Measurements from ENCODE around the gene GRAMD1B.

The GRAMD1B gene

DNA sequence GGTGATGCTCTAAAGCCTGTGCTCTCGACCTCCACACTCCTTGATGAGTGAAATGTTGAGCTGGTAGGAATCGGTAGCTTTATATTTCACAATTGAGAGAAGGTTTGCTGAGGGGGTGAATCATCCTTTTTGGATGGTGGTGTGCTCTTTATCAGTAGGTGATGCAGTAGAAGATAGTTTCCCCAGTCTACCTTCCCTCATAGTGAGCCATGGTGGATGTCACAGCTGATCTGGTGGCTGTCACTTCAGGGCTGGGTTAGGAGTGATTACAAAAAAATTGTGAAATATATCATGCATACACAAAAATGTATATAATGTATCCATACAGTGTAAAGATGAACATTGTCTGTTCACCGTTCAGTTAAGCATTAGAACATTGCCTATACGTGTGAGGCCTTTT lies 105.3 kb downstream of the GRAMD1B start:
- no peak for DNase-seq (ENCODE audit: low read depth)

DNA sequence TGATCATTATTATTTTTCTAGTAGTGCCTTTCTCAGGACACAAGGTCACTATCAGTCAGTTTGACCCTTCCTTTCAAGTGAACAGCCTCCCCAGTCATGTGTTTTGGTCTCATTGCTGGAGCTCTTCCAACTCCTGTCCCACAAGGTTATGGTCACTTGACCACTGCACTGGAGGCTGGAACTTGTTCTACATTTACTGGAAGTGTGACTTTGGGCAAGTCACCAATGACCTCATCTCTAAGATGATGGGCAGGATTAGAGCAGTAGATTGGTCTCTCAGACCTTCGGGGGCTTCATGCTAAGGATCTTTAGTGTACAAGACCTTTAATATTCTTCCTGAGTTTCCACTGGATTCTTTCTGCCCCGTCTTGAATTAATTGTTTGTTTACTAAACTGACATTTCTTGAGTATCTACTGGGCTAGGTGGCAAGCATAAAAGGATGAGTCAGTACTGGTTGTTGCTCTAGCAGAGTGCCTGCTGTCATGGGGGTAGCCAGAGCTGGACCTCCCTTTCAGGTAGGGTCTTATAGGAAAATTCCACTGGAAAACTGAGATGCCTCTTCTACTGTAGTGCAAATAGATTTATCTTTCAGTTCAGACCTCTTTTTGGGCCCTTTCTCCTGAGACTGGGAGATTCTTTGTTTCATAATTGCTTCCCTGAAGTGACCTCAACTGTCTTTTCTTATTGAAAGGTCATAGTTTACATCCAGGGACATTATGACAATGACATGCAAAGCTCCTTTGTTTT lies 106.8 kb downstream of the GRAMD1B start:
- no peak for DNase-seq (ENCODE audit: low read depth)

DNA sequence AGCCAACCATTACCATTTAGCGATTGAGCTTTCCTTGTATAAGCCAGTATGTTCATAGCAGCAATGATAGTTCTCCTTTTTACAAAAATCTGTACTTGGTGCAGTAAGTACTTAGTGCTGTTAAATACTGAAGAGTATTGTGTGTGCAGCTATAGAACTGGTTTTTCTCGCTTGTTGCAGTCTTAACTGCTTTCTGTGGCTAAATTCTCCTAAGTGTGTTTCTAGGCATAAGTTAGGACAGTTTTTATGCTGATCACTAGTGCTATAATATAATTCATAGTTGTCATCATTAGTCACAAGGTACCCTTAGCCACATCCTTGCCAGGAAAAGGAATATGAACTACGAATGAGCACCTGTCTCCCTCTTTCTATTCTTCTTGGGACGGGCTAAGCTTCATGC lies 107.7 kb downstream of the GRAMD1B start:
- no peak for DNase-seq (ENCODE audit: low read depth)

DNA sequence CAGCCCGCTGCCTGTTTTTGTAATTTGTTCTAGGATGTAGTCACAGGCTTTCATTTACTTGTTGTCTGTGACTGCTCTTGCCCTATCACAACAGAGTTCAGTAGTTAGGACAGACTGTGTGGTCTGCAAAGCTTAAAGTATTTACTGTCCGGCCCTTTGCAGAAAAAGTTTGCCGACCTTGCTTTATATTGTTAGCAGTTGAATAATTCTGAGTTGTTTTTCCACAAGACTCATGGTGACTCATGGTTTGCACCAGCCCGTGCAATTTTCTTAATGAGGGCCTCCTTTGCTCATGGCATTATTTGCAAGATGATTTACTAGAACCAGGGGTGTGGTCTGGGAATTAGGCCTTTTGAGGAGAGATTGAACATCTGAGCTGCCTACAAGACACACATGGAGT lies 113.7 kb downstream of the GRAMD1B start:
- no peak for DNase-seq (ENCODE audit: low read depth)

DNA sequence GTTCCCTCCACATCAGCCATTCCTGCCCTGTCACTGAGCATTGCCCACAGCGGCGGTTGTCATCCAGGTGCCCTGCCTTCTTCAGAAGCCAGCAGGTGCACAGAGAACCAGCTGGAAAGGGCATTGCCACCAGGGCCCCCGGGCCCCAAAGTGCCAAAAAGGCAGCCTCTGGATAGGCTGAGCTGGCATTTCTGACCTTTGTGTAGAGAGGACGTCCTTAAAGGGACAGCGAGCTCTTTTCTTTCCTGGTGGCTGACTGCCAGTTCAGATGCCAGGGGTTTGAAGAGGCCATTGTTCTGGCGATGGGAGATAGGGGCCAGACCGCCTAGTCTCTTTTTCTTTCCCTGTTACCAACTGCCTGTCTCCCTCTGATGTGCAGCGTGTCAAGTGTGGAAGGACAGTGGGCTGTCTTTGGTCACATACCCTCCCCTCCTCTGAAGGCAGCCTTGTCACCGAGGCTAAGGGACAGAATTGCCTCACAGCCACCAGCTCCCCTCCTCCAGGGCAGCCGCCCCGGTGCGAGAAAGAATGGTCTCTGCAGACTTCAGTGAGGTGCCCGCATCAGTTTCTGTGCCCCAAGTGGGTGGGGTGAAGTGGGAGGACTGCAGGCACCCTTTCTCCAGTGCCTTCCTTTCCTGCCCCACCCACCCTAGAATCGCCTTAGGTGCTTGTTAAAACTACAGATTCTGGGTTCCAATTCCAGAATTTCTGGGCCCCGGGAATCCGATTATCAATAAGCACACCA lies 114.7 kb downstream of the GRAMD1B start:
- no peak for DNase-seq (ENCODE audit: low read depth)

DNA sequence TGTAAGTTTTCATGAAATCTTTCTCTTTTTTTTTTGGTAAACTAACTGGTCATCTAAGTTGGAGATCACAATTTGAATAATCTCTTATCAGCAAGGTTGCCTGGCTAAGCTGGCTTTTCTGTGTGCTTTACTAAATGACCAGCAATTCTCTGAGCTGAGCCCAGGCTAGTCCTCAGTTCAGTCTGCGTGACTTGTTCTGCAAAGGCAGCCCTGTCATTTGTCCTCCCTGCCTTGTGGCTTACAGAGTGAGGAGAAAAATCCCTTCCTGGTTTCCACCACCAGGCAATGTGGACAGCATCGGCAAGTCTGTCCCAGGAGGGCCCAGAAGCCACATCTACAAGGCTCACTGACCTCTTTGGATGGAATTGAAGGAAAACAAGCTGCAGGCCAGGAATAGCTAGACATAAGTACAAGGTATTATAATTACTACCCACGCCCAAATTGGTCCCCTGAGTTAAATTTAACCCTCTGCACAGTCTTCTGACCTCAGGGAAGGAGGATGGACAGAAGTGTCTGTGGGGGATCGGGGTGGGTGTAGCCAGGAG lies 115.7 kb downstream of the GRAMD1B start:
- no peak for DNase-seq (ENCODE audit: low read depth)

DNA sequence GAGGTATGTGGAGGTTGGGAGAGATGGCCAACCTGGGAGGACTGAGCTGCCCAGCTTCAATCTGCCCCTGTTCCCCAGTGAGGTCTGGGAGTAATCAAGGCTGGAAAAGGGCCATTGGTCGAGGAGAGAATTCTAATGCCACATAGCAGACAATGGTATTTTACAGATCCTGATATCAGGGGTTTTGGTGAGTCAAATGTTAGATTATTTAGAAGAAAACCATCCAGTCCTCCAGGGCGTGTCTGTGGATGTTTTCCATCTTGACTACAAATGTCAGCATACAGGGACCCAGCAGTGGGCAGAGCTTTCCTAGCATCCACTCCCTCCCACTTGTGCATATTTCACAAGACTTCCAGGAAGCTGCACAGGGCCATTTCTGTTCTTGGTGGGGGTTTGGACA lies 116.4 kb downstream of the GRAMD1B start:
- peak; percentile 30 for DNase-seq (ENCODE audit: low read depth)

DNA sequence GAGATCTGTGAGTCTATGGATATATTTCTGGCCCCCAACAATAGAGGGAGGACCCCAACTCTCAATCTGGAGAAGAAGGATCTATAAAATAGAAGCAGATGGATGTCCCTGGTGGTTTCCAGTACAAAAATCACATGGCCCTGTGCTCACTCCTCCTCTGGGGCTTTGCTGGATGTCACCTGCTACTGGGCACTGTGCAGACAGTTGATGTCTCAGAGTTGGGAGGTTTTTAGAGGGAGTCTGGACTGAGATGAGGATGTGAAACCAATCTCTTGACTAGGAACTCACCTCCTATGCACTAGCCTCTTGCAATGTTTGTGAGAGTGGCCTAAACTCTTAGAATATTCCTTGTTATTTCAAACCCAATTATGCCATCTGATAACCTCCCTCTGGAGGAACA lies 117.1 kb downstream of the GRAMD1B start:
- no peak for DNase-seq (ENCODE audit: low read depth)

DNA sequence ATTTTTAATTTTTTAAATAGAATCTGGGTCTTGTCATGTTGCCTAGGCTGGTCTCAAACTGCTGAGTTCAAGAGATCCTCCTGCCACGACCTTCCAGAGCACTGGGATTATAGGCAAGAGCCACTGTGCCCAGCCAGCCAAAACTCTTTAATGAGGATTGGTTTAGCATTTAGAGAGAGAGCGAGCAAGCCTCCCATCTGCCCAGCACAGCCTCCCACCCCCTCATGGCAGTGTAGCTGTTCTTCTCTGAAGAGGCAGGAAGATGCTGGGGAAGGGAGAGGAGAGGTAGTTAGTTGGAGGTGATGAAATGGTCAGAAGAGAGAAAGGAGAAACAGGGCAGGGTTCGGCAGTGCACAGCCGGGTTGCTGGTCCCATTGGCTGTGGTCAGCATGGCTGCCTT lies 118.7 kb downstream of the GRAMD1B start:
- DNase-seq (ENCODE audit: low read depth), result no peak

DNA sequence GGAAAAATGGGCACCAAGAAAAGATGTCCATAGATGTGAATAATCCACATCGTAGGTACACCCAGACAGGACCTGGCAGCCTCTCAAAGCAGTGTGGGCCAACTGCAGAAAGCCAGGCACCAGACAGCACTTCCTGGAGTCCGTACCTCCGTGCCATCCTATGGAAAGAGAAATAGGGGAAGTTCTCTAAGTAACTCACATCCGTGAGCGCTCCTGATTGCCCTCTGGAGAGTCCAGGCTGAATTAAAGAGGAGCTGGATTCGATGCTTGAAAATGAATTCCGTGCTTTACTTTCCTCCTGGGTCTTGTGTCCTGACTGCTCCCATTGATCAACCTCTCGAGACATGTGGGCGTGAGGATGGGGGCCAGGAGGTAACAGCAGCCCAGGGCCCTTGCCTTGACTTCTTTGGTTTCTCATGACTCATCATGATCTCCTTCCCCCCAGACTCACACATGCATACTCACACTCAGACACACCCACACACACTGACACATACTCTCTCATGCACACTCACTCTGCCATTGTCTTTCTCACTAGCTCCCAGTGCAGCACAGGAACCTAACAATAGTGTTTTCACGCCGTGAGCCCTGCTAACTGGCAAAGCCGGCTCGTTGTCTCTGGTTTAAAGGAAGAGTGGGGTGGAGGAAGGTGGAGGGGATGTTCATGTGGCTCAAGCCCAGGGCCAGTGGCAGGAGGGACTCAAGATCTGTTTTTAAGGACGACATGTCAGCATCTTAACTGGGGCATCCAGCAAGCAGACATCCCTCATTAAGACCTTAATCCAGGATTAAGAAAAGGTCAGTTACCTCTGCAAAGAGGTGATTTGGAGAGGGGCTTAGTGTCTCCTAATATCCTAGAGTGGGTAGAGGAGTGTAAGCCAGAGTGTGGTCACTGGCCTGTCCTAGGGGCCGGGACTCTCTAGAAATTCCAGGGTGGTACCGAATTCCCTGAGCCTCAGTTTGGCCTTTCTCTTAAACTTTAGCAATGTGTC lies 120.2 kb downstream of the GRAMD1B start:
- DNase-seq (ENCODE audit: low read depth), result no peak

DNA sequence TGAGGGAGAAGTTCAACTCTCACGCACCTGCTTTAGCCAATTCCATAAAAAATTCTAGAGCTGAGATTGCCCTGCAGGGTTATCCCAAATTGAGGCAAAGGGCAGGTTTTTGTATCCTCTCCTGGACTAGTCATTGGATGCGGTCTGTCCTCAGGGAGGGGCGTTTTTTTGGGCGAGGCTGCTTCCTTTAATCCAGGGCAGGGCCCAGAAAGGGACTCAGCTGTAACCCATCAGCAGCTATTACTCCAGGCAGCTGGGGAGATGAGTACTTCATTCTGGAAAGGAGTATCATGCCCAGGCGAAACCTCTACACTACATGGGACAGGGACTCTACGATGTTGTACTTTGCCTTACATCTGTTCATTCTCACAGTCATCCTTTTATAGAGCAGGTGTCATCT lies 121.0 kb downstream of the GRAMD1B start:
- DNase-seq (ENCODE audit: low read depth), result no peak

DNA sequence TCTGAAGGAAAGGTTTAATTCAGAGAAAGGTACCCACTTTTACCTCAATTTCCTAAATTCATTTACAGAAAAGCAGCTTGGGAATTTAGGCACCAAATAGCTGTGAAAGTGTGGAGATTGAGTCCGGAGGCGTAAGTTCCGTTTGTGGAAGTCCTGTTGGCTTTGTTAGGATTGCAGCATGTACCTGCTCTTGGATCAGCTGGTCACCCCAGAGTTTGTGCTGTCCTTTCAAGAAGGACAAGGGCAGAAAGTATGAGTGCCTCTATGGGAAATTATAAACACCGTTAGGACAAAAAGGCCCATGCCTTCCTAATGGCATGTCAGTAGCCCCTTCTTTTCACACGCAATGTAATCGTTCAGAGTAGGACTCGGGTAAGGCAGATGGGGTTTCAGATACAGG lies 126.6 kb downstream of the GRAMD1B start:
- no peak for DNase-seq (ENCODE audit: low read depth)

DNA sequence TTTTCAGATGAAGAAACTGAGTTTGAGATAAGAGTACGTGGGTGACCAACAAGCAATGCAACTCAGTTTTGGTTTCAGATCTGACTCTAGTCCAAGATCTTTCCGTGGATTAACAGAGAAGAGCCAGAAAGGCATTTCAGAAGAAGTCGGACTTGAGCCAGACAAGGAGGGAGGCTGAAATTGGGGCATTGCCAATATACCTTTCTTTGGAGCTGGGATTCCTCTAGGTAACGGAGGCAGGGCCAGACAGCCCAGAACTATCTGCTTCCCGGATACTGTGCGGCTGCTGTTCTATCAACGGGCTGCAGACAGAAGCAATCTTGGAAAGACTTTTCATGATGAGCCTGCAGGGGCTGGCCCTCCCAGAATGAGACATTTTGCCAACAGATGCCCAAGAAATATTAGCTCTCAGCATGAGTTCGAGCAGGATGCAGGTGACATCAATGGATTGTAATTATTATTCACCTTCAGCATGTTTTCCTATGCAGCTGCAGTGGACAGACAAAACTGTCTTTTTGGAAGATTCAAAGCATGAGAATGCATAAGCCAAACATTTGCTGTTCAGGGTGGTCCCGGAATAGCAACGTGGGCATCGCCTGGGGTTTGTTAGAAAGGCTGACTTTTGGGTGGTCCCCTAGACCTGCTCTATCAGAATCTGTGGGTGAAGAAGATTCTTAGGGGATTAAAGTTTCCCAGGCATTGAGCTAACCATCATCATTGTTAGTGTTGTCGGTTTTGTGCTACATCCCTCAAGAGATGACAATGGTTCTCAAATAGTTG lies 128.7 kb downstream of the GRAMD1B start:
- no peak for DNase-seq (ENCODE audit: low read depth)

DNA sequence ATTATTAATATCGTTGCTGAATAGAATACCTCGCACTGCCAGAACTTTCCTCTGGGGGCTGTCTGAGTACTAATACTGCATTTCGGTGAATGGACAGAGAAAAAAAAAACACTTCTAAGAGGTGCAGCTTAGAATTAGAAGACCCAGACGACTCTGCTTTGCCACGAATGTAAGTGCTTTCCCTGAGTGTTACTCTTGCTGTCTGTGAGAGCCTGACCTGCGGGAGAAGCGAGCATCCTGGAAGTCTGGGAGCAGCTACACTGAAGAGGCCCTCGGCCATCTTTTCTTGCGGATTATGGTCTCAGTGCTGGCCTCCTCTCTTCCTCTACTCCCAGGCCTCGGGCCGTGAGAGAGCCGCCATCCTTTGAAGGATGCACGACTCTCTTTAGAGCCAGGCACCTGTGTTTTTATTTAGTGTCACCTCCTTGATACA lies 129.5 kb downstream of the GRAMD1B start:
- no peak for DNase-seq (ENCODE audit: low read depth)

DNA sequence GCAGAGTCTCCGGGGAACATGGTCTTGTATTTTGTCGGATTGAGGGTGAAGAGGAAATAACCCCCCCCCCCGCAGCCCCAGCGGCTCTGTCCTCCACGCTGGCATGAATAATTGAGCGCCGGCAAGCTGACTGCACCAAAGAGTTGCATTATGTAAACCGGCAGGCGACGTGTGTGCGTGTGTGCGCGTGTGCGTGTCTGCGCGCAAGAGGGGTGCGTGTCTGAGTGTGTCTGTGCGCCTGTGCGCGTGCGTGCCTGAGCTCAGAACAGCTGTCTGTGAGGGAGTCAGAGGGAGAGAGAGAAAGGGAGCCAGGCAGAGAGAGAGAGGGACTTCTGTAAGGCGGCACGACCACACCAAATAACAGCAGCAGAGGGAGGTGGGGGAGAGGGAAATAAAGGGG lies 129.9 kb downstream of the GRAMD1B start:
- DNase-seq (ENCODE audit: low read depth), result peak; percentile 32

DNA sequence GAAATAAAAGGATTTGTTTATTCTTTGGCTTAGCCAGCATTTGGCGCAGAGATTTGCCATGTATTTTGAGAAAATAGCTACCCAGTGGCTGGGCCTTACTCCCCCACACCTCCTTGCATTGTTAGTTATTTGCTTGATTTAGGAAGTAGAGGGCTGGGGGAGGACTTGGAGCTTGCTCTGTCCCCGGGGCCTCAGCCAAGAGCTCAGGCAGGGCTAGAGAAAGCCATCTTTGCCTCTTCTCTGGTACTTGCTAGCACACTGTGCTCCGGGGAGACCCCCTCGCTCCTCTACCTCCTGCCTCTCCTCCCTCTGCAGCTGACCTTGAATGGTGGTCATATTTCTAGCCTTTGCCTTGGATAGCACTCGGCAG lies 131.3 kb downstream of the GRAMD1B start:
- no peak for DNase-seq (ENCODE audit: low read depth)

DNA sequence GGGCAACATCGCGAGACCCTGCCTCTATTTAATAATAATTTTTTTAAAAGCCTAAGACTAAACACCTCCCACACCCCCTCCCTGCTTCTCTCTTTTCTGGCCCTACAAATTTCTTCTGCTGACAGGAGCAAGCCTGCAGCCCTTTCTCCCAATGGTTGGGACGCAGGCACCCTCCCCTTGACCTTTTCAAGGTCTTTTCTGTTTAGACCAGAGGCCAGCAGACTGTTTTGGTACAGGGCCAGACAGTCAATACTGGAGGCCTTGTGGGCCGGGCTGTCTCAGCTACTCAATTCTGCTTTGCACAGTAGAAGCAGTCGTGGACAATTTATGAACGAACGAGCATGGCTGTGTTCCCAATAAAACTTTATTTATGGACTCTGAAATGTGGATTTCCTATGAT lies 132.1 kb downstream of the GRAMD1B start:
- DNase-seq (ENCODE audit: low read depth), result no peak

DNA sequence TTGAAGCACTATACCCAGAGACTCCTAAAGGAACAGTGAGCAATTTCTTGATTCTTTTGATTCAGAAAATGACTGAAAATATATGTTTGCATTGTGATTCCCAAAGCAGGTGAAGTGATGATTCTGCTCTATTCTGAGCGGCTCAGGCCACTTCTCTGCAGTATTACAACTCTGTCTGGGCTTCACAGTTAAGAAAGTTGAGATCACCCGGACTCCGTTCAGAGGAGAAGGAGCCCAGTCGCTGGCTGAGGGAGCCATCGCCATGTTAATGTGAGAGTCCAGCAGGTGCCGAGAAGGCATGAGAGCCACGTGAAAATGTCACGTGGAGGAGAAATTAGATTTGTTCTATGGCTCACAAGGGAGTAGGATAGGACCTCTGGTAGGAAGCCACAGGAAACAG lies 132.8 kb downstream of the GRAMD1B start:
- no peak for DNase-seq (ENCODE audit: low read depth)

DNA sequence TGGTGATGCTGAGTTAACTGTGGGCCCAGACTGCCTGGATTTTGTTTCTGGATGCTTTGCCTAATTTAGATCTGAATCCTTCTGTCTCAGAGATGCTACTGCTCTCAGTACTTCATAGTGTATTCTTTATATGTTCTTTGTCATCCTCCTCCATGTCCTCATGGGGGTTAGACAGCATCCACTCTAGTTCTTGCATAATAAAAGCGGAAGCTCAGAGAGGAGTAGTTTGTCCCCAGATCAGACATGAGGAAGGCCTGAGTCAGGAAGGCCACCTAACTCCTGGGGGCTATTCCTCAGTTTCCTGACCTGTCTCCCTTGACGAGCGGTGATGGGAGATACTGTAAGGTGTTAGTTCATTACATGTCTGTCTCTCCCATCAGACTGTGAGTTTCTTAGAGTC lies 134.2 kb downstream of the GRAMD1B start:
- no peak for DNase-seq (ENCODE audit: low read depth)

DNA sequence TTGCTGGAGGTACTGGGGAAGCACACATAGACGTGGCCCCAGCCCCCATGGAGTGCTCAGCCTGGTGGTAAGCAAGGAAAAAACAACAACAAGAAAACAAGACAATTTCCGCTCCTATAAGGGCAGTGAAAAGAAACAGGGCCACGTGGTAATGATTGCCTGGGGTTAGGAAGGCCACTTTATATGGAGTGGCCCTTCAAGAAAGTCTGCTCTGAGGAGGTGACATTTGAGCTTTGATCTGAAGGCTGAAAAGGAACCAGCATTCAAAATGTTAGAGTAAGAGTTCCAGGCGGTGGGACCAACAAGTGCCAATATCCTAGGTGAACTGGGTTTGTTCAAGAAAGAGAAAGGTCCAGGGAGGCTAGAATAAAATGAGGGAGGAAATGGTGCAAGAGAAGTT lies 136.8 kb downstream of the GRAMD1B start:
- no peak for DNase-seq (ENCODE audit: low read depth)

DNA sequence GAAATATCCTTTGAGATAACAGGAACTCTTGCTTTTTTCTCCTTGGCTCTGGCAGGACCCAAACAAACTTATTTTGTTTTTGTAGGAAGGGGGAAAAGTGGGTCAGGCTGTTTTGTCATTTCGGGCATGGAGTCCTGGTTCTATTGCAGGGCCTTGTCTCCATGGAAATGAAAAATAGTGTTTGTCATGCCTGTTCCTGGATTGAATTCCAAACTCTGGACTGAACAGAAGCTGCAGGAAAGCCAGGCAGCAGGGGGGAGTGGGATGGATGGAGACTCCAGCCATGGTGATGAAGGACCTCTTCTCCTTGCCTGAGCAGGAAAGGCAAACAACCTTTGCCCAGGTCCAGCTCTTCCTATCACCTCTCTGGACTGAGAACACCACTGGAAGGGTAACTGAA lies 137.4 kb downstream of the GRAMD1B start:
- DNase-seq (ENCODE audit: low read depth), result no peak

Data from non-pigmented ciliary epithelial cell (primary cell).